Endothelial cell (in vitro differentiated cells): ENCODE measurements around the gene ITLN1. TPM values are rescaled to one million over a fixed set of nuclear protein-coding genes. Genes with fewer than 3 reads are reported as not detected.
A peak's percentile ranks its signal among the peaks of the same experiment; 100 is the strongest.
"Not testable (repeated sequence)": the region's sequence is repeated elsewhere in the genome, so short reads cannot be mapped to it uniquely, and the experiment has no call there.

Experiments
- DNase-seq: peaks from one replicate; pipeline ENCODE4 v3.0.0; 2021; ENCODE audit warnings: low spot score
- H3K27ac Mint-ChIP-seq: one replicate; pipeline ENCODE4 v1.8.0; 2021; ENCODE audit warnings: mixed read lengths, inconsistent platforms; ENCODE audit not compliant: unreplicated experiment
- H3K27me3 Mint-ChIP-seq: one replicate; pipeline ENCODE4 v1.8.0; 2021; ENCODE audit warnings: mild to moderate bottlenecking, moderate library complexity, mixed read lengths, inconsistent platforms; ENCODE audit not compliant: unreplicated experiment
- H3K36me3 Mint-ChIP-seq: one replicate; pipeline ENCODE4 v1.8.0; 2021; ENCODE audit warnings: mild to moderate bottlenecking, low read depth, mixed read lengths, inconsistent platforms; ENCODE audit not compliant: unreplicated experiment
- H3K4me1 Mint-ChIP-seq: one replicate; pipeline ENCODE4 v1.8.0; 2021; ENCODE audit warnings: mild to moderate bottlenecking, mixed read lengths, inconsistent platforms; ENCODE audit not compliant: unreplicated experiment
- H3K4me3 Mint-ChIP-seq: one replicate; pipeline ENCODE4 v1.8.0; 2021; ENCODE audit warnings: mild to moderate bottlenecking, mixed read lengths, inconsistent platforms; ENCODE audit not compliant: unreplicated experiment
- H3K9me3 Mint-ChIP-seq: one replicate; pipeline ENCODE4 v1.8.0; 2021; ENCODE audit warnings: mixed read lengths, inconsistent platforms; ENCODE audit not compliant: unreplicated experiment
- long read RNA-seq: library from polyadenylated mRNA; unstranded; transcript quantifications from one replicate; pipeline ENCODE4 v2.0.0, GENCODE V29; 2020; ENCODE audit not compliant: unreplicated experiment
- total RNA-seq: library from RNA; stranded (reverse); fragmentation: NEBNext Ultra II Directional; extraction: Animal tissue kit (Norgen Biotek cat#: 25700); gene quantifications from one replicate; pipeline ENCODE4 v1.2.1, GENCODE V29; 2021; ENCODE audit not compliant: unreplicated experiment
- TF ChIP-seq, protein P1 (sequence below): fragments of 200-600 bp; sonication (generic); IDR thresholded peaks from one replicate; pipeline ENCODE4 v1.5.0; 2021; ENCODE audit warnings: antibody characterized with exemption; ENCODE audit not compliant: unreplicated experiment

The ITLN1 gene
- not detected for total RNA-seq
- long read RNA-seq: 0 reads

GRCh38 chr1:160885042-160885441 is at the start of gene ITLN1:
TSS of gene ITLN1 (minus strand) at chr1:160885180. CDS start at chr1:160884877, 303 bp downstream.
- peaks cover 5% of the 10 kb centered on the region for H3K27me3 Mint-ChIP-seq
- TF ChIP-seq, protein P1, sequence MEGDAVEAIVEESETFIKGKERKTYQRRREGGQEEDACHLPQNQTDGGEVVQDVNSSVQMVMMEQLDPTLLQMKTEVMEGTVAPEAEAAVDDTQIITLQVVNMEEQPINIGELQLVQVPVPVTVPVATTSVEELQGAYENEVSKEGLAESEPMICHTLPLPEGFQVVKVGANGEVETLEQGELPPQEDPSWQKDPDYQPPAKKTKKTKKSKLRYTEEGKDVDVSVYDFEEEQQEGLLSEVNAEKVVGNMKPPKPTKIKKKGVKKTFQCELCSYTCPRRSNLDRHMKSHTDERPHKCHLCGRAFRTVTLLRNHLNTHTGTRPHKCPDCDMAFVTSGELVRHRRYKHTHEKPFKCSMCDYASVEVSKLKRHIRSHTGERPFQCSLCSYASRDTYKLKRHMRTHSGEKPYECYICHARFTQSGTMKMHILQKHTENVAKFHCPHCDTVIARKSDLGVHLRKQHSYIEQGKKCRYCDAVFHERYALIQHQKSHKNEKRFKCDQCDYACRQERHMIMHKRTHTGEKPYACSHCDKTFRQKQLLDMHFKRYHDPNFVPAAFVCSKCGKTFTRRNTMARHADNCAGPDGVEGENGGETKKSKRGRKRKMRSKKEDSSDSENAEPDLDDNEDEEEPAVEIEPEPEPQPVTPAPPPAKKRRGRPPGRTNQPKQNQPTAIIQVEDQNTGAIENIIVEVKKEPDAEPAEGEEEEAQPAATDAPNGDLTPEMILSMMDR: no peak
- no peak within 1 kb of the TSS for H3K27ac Mint-ChIP-seq
- H3K4me1 Mint-ChIP-seq: peaks cover 17% of the 10 kb centered on the region
- H3K4me3 Mint-ChIP-seq: no peak within 1 kb of the TSS
- DNase-seq: no peak
- no peaks in the 10 kb centered on the region for H3K9me3 Mint-ChIP-seq
- no peaks in the 10 kb centered on the region for H3K36me3 Mint-ChIP-seq

DNA sequence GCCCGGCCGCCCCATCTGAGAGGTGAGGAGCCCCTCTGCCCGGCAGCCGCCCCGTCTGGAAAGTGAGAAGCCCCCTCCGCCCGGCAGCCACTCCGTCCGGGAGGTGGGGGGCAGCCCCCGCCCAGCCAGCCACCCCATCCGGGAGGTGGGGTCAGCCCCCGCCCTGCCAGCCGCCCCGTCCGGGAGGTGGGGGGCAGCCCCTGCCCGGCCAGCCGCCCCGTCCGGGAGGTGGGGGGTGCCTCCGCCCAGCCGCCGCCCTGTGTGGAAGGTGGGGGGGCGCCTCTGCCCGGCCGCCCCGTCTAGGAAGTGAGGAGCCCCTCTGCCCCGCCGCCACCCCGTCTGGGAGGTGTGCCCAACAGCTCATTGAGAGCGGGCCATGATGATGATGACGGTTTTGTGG is 48.3 kb upstream of the ITLN1 start:
- Mint-ChIP-seq H3K4me3 (peak overlapping the region; percentile 67), H3K27me3 (peaks cover 13% of the 10 kb centered on the region), H3K9me3 (peaks cover 12% of the 10 kb centered on the region), H3K36me3 (peaks cover 10% of the 10 kb centered on the region)
- not testable (repeated sequence) for H3K27ac Mint-ChIP-seq, DNase-seq, H3K4me1 Mint-ChIP-seq

DNA sequence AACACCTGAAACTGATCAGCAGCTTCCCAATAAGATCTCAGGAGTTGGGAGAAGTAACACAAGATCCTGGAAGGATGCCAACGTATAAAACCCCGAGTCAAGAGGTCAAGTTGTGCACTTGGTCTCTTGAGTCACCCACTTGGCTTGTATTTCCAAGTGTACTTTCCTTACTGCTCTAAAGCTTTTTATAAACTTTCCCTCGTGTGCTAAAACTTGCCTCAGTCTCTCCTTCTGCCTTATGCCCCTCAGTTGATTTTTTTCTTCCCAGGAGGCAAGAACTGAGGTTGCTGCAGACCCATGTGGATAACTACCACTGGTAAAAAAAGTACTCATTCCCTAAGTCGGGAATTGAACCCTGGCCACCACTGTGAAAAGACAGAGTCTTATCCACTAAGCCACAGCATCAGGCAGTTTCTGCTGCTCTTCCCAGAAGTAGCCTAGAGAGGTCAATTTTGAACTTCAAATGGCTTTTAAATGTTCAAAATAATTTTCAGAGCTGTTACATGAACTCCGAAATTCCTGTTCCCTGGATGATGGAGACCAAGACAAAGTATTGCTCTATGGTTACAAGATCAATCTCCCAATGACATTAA is 40.8 kb upstream of the ITLN1 start:
- TF ChIP-seq, protein P1: no peak
- Mint-ChIP-seq H3K4me1 (peaks cover 3% of the 10 kb centered on the region), H3K9me3 (peaks cover 31% of the 10 kb centered on the region), H3K27ac (no peak overlapping the region), H3K4me3 (no peak overlapping the region), H3K27me3 (peaks cover 5% of the 10 kb centered on the region), H3K36me3 (peaks cover 18% of the 10 kb centered on the region)
- no peak for DNase-seq

- TF ChIP-seq, protein P1: no peak
- Mint-ChIP-seq H3K9me3 (peaks cover 32% of the 10 kb centered on the region), H3K36me3 (peaks cover 20% of the 10 kb centered on the region), H3K27me3 (peaks cover 5% of the 10 kb centered on the region), H3K27ac (no peak overlapping the region), H3K4me3 (no peak overlapping the region), H3K4me1 (peaks cover 3% of the 10 kb centered on the region)
- no peak for DNase-seq
These were observed 40.0 kb upstream of the ITLN1 start for GRCh38 chr1:160924791-160925651.

GRCh38 chr1:160916666-160917065 is 31.7 kb upstream of the ITLN1 start:
- Mint-ChIP-seq H3K9me3 (peaks cover 6% of the 10 kb centered on the region), H3K4me3 (no peak overlapping the region), H3K27me3 (no peaks in the 10 kb centered on the region), H3K4me1 (peaks cover 17% of the 10 kb centered on the region), H3K27ac (no peak overlapping the region), H3K36me3 (peaks cover 6% of the 10 kb centered on the region)
- TF ChIP-seq, protein P1: no peak
- DNase-seq: no peak

DNA sequence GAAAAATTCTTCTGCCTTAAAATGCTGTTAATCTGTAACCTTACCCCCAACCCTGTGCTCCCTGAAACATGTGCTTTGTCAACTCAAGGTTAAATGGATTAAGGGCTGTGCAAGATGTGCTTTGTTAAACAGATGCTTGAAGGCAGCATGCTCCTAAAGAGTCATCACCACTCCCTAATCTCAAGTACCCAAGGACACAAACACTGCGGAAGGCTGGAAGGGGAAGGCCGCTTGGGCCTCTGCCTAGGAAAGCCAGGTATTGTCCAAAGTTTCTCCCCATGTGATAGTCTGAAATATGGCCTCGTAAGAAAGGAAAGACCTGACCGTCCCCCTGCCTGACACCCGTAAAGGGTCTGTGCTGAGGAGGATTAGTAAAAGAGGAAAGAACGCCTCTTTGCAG is 28.2 kb upstream of the ITLN1 start:
- not testable (repeated sequence) for H3K36me3 Mint-ChIP-seq, DNase-seq, H3K27me3 Mint-ChIP-seq, H3K27ac Mint-ChIP-seq, H3K4me3 Mint-ChIP-seq, H3K9me3 Mint-ChIP-seq
- peaks cover 22% of the 10 kb centered on the region for H3K4me1 Mint-ChIP-seq
